HTERT RPE-1 (cell line): Measurements from ENCODE around the gene ZNF189.

Experiments
- in situ Hi-C: fragments of 300-500 bp; cut with MboI; formaldehyde crosslinking; loops from 4 replicates; pipeline ENCODE4 v1.14.3; 2020; ENCODE audit warnings: low sequenced_read_pairs

The ZNF189 gene

GRCh38 chr9:101448680-101449070, 50.0 kb downstream of the ZNF189 start:
- in situ Hi-C loops = no loop called here

GRCh38 chr9:101449071-101449721, 50.5 kb downstream of the ZNF189 start:
- in situ Hi-C loops = no loop called here

GRCh38 chr9:101450931-101451330, 52.3 kb downstream of the ZNF189 start:
- in situ Hi-C loops = no loop called here

- in situ Hi-C loops = no loop called here
These were observed 52.8 kb downstream of the ZNF189 start for GRCh38 chr9:101451498-101451897.

GRCh38 chr9:101453776-101454570, 55.3 kb downstream of the ZNF189 start:
- in situ Hi-C loops = no loop called here

GRCh38 chr9:101455656-101456240, 57.1 kb downstream of the ZNF189 start:
- in situ Hi-C loops = no loop called here

- in situ Hi-C loops = no loop called here
These were observed 58.4 kb downstream of the ZNF189 start for GRCh38 chr9:101457003-101457402.

- in situ Hi-C loops = no loop called here
These were observed 60.4 kb downstream of the ZNF189 start for GRCh38 chr9:101458963-101459631.
